Large intestine (tissue), 3 donors: ENCODE data around the gene TBXT. TPM values are rescaled to one million over a fixed set of nuclear protein-coding genes. Genes with fewer than 3 reads are reported as not detected.
"Not testable (repeated sequence)": the region's sequence is repeated elsewhere in the genome, so short reads cannot be mapped to it uniquely, and the experiment has no call there.

ENCODE experiments used
- DNase-seq, 2 donors: peaks; one replicate each; pipeline versions ENCODE4 v3.0.0 to v3.0.0-alpha.2; 2013
- H3K27ac ChIP-seq: one replicate; pipeline ENCODE4 v1.5.1; 2013; ENCODE audit warnings: low read length
- H3K27me3 ChIP-seq: 2 replicates; pipeline ENCODE4 v1.6.1; 2013; ENCODE audit warnings: low read length; ENCODE audit not compliant: control insufficient read depth, insufficient read depth
- H3K36me3 ChIP-seq: 2 replicates; pipeline ENCODE4 v1.6.1; 2013; ENCODE audit warnings: low read length; ENCODE audit not compliant: control insufficient read depth, insufficient read depth
- H3K4me1 ChIP-seq: one replicate; pipeline ENCODE4 v1.6.1; 2013; ENCODE audit warnings: low read length; ENCODE audit not compliant: control insufficient read depth, insufficient read depth
- H3K4me3 ChIP-seq: one replicate; pipeline ENCODE4 v1.5.1; 2013; ENCODE audit warnings: low read length
- H3K9me3 ChIP-seq: one replicate; pipeline ENCODE4 v1.6.1; 2013; ENCODE audit warnings: mild to moderate bottlenecking, low read depth, low read length, moderate library complexity; ENCODE audit not compliant: control insufficient read depth
- WGBS: methylation state at CpG from one replicate; pipeline ENCODE4 v1.1.5; 2013; ENCODE audit warnings: low lambda C conversion rate; ENCODE audit not compliant: insufficient coverage; 5-methylcytosine and 5-hydroxymethylcytosine counted together
- polyA plus RNA-seq: library from polyadenylated mRNA; unstranded; fragments of 120-200 nt; gene quantifications from one replicate; pipeline ENCODE4 v1.2.1, GENCODE V29; 2013

The TBXT gene
- polyA plus RNA-seq, 1 donor: 0.04 TPM

DNA sequence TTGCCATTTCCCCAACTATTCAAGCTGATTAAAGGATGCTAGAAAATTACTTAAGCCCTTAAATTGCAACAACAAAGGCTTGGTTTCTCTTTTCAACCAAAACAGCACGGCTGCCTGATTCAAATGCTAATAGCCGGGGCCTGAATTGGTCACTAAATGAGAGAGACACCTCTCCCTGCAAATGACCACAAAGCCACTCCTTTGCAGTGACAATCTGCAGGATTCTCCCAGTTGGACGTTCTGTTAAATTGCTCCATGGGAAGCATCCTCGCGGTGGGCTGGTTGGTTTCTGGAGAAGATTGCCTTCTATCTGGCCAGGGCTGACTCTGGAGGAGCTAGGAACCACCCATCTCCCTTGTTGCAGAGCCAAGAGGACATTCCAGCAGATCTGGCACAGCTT is 29.7 kb upstream of the TBXT start:
- no peak for DNase-seq
- Histone ChIP-seq H3K4me3 (no peak overlapping the region), H3K27ac (no peak overlapping the region), H3K9me3 (no peaks in the 10 kb centered on the region), H3K27me3 (peaks cover 7% of the 10 kb centered on the region), H3K4me1 (peaks cover 6% of the 10 kb centered on the region), H3K36me3 (no peaks in the 10 kb centered on the region)
- no CpG with 5 or more reads among the region's 5 CpGs for WGBS

- no peaks in the 10 kb centered on the region for H3K9me3 ChIP-seq
- H3K4me1 ChIP-seq: peaks cover 6% of the 10 kb centered on the region
- no CpG with 5 or more reads among the region's 10 CpGs for WGBS
- no peak overlapping the region for H3K27ac ChIP-seq
- no peak overlapping the region for H3K4me3 ChIP-seq
- H3K36me3 ChIP-seq: no peaks in the 10 kb centered on the region
- no peak for DNase-seq
- H3K27me3 ChIP-seq: peaks cover 7% of the 10 kb centered on the region
Measured at GRCh38 chr6:166195860-166196238, 28.2 kb upstream of the TBXT start.

GRCh38 chr6:166194914-166195859 is 27.5 kb upstream of the TBXT start:
- peak; percentile 23 to 60 for DNase-seq
- WGBS: 17% methylated on average over 1 of the region's 13 CpGs
- Histone ChIP-seq H3K9me3 (no peaks in the 10 kb centered on the region), H3K36me3 (no peaks in the 10 kb centered on the region), H3K27ac (no peak overlapping the region), H3K4me1 (peaks cover 6% of the 10 kb centered on the region), H3K27me3 (peaks cover 7% of the 10 kb centered on the region), H3K4me3 (no peak overlapping the region)

- peaks cover 2% of the 10 kb centered on the region for H3K27me3 ChIP-seq
- H3K4me1 ChIP-seq: peaks cover 6% of the 10 kb centered on the region
- no peak for DNase-seq
- no peak overlapping the region for H3K4me3 ChIP-seq
- H3K36me3 ChIP-seq: no peaks in the 10 kb centered on the region
- H3K27ac ChIP-seq: no peak overlapping the region
- WGBS: no CpG with 5 or more reads among the region's 5 CpGs
- no peaks in the 10 kb centered on the region for H3K9me3 ChIP-seq
Measured at GRCh38 chr6:166192557-166192956, 24.9 kb upstream of the TBXT start.

DNA sequence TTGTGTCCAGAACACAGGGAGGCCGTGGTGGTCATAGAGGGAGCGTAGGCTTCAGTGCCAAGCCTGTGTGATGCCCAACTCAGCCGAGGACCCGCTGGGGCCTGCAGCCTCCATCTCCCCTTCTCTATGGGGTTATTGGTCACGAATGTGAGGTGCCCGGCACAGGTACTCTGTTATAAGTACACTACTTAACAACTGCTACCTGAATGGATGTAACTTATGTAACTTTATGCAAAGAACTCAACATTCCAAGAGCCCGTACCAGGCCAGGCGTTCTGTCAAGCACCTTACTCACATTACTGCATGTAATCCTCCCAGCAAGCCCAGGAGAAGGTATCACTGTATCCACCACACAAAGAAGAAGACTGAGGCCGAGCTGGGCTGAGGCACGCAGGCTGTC is 24.5 kb upstream of the TBXT start:
- DNase-seq: no peak
- Histone ChIP-seq H3K27me3 (no peaks in the 10 kb centered on the region), H3K4me3 (no peak overlapping the region), H3K27ac (no peak overlapping the region), H3K4me1 (peaks cover 6% of the 10 kb centered on the region), H3K36me3 (no peaks in the 10 kb centered on the region), H3K9me3 (no peaks in the 10 kb centered on the region)
- WGBS: 100% methylated on average over 1 of the region's 10 CpGs

DNA sequence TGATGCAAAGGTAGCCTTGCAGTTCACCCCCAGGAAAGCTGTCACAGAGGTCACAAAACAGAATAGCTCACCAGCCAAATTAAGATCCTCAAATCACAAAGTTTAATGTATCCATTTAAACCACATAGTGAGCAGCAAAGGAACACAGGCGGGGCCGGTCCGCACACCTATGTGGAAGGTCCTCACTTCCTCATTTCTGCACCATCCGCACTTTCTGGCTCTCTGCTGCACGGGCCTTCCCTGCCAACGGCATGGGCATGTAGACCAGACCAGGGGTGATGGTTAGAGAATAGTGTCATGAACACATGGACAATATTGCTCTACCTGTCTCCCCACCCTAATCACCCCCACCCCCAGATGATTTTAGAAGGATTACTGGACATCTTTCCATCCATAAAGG is 12.1 kb upstream of the TBXT start:
- H3K4me1 ChIP-seq: no peaks in the 10 kb centered on the region
- no peak overlapping the region for H3K27ac ChIP-seq
- DNase-seq: no peak
- peaks cover 10% of the 10 kb centered on the region for H3K27me3 ChIP-seq
- no CpG with 5 or more reads among the region's 6 CpGs for WGBS
- H3K9me3 ChIP-seq: no peaks in the 10 kb centered on the region
- H3K36me3 ChIP-seq: no peaks in the 10 kb centered on the region
- no peak overlapping the region for H3K4me3 ChIP-seq

DNA sequence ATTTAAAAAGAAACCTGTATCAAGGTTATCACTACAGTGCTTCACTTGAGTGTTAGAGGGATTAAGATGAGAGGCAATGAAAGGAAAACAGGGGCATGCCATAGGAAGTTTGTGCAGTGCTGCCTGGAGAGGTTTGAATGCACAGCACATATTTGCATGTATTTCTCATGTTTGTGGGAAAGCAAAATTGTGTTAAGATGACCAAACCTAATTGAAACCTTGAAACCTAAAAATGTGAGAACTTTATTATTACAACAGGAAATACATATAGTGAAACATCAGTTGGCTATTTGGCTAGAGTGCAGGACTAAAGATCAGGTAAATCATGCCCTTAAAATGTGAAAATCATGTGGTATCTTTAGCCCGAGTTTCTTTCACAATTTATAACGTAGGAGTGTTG is 8.5 kb upstream of the TBXT start:
- Histone ChIP-seq H3K4me1 (no peaks in the 10 kb centered on the region), H3K27me3 (peaks cover 39% of the 10 kb centered on the region), H3K4me3 (no peak overlapping the region), H3K36me3 (no peaks in the 10 kb centered on the region), H3K27ac (no peak overlapping the region), H3K9me3 (no peaks in the 10 kb centered on the region)
- no peak for DNase-seq
- WGBS: 60% methylated on average over 1 of the region's 2 CpGs

DNA sequence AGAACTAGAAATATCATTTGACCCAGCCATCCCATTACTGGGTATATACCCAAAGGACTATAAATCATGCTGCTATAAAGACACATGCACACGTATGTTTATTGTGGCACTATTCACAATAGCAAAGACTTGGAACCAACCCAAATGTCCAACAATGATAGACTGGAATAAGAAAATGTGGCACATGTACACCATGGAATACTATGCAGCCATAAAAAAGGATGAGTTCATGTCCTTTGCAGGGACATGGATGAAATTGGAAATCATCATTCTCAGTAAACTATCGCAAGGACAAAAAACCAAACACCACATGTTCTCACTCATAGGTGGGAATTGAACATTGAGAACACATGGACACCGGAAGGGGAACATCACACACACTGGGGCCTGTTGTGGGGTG is 7.4 kb upstream of the TBXT start:
- not testable (repeated sequence) for H3K4me1 ChIP-seq, H3K4me3 ChIP-seq, H3K36me3 ChIP-seq, H3K27ac ChIP-seq, H3K9me3 ChIP-seq, DNase-seq
- peaks cover 49% of the 10 kb centered on the region for H3K27me3 ChIP-seq
- WGBS: 100% methylated on average over 1 of the region's 3 CpGs

- Histone ChIP-seq H3K27ac (no peak overlapping the region), H3K4me1 (no peaks in the 10 kb centered on the region), H3K9me3 (no peaks in the 10 kb centered on the region), H3K4me3 (no peak overlapping the region), H3K36me3 (no peaks in the 10 kb centered on the region), H3K27me3 (peaks cover 58% of the 10 kb centered on the region)
- 20% methylated on average over 1 of the region's 5 CpGs for WGBS
- DNase-seq: no peak
Measured at GRCh38 chr6:166174031-166174430, 6.4 kb upstream of the TBXT start.

- Histone ChIP-seq H3K36me3 (no peaks in the 10 kb centered on the region), H3K27ac (no peak overlapping the region), H3K27me3 (peaks cover 64% of the 10 kb centered on the region), H3K9me3 (peaks cover 2% of the 10 kb centered on the region), H3K4me1 (peaks cover 4% of the 10 kb centered on the region), H3K4me3 (no peak overlapping the region)
- WGBS: no CpG with 5 or more reads among the region's 9 CpGs
- DNase-seq: peak in 1 of 2 donors; percentile 21
Measured at GRCh38 chr6:166173281-166173951, 5.8 kb upstream of the TBXT start.
